Right lobe of liver (tissue), 6 donors: Measurements from ENCODE around the gene C19orf38. TPM values are rescaled to one million over a fixed set of nuclear protein-coding genes. Genes with fewer than 3 reads are reported as not detected.

ENCODE experiments used
- ATAC-seq, 4 donors: fragments of 200-7000 bp; cut with Tn5 transposase; one replicate each; pipeline ENCODE4 v1.9.1; 2020; ENCODE audit warnings: mild to moderate bottlenecking in 4 of 4, moderate library complexity in 4 of 4
- DNase-seq, 3 donors: peaks; one replicate each; pipeline ENCODE4 v3.0.0-alpha.2; 2020
- H3K27ac ChIP-seq, 3 donors: fragments of 200-600 bp; one replicate each; pipeline ENCODE4 v1.8.0; 2022
- H3K27me3 ChIP-seq, 2 donors: fragments of 200-600 bp; one replicate each; pipeline ENCODE4 v1.8.0; 2022
- H3K36me3 ChIP-seq, 4 donors: fragments of 200-600 bp; sonication (generic) in 1 of 4; one replicate each; pipeline versions ENCODE4 v1.5.1 to v1.8.0; 2017 to 2022; ENCODE audit warnings: control low read depth in 1 of 4
- H3K4me1 ChIP-seq, 4 donors: fragments of 200-600 bp; sonication (generic) in 1 of 4; one replicate each; pipeline versions ENCODE4 v1.5.1 to v1.8.0; 2017 to 2022; ENCODE audit warnings: control low read depth in 1 of 4
- H3K4me3 ChIP-seq, 3 donors: fragments of 200-600 bp; one replicate each; pipeline ENCODE4 v1.8.0; 2022
- H3K9me3 ChIP-seq, 4 donors: fragments of 200-600 bp; sonication (generic) in 1 of 4; one replicate each; pipeline versions ENCODE4 v1.5.1 to v1.8.0; 2017 to 2022; ENCODE audit warnings: control low read depth in 1 of 4
- CTCF ChIP-seq, 4 donors: fragments of 200-600 bp in 3 of 4; fragments of 450-650 bp in 1 of 4; IDR thresholded peaks; one replicate each; pipeline versions ENCODE4 v1.5.1 to v1.8.0; 2016 to 2022; ENCODE audit warnings: antibody characterized with exemption in 4 of 4, mild to moderate bottlenecking in 2 of 4
- POLR2A ChIP-seq: fragments of 450-650 bp; IDR thresholded peaks from one replicate; pipeline ENCODE4 v1.6.1; 2017; ENCODE audit warnings: antibody characterized with exemption, mild to moderate bottlenecking
- WGBS: methylation state at CpG from one replicate; pipeline ENCODE4 v1.1.6; 2018; ENCODE audit warnings: low coverage, low lambda C conversion rate; ENCODE audit not compliant: insufficient coverage; ENCODE audit errors: missing lambda C conversion rate; 5-methylcytosine and 5-hydroxymethylcytosine counted together
- intact Hi-C, 2 donors: fragments of 100-400 bp; cut with DNase I; formaldehyde crosslinking; loops; one replicate each; pipeline versions ENCODE4 v1.11.2 to v1.14.1; 2022
- total RNA-seq, 6 experiments: library from RNA; depleted of rRNA in 2 of 6; stranded (reverse); fragments of >200 nt in 2 of 6; fragmentation: NEBNext Ultra II Directional in 3 of 6; extraction: Animal tissue kit (Norgen Biotek cat#: 25700) in 3 of 6; gene quantifications; one replicate each; pipeline versions ENCODE4 v1.1.0 to v1.2.4, GENCODE V29; 2016 to 2023
- donor health status: DM: no; HTN: yes; CAD: no.
- donor health status: DM: no; HTN: no; CAD: no.
- donor health status: DM: no; HTN: no; CAD: no.
- donor health status: DM: no; HTN: yes; CAD: no.
- donor health status: DM: no; HTN: yes; CAD: no.

The C19orf38 gene
- total RNA-seq, 6 experiments from 2014 or later: 0.58 to 2.7 (median 1.4) TPM

- ATAC-seq (peak in 2 of 4 donors; percentile 25 to 28), DNase-seq (no peak)
- no peaks in the 10 kb centered on the region for H3K9me3 ChIP-seq
Observed at GRCh38 chr19:10805065-10805757, 43.0 kb upstream of the C19orf38 start.

GRCh38 chr19:10805758-10806247 is 42.4 kb upstream of the C19orf38 start:
- Histone ChIP-seq H3K4me1 (no peaks in the 10 kb centered on the region), H3K4me3 (no peak overlapping the region), H3K27me3 (no peaks in the 10 kb centered on the region), H3K9me3 (no peaks in the 10 kb centered on the region), H3K27ac (no peak overlapping the region), H3K36me3 (peaks cover 0 to 53% (median 14%) of the 10 kb centered on the region in 4 donors)
- intact Hi-C loops: no loop called here
- DNase-seq: no peak
- 93% methylated on average over 10 of the region's 11 CpGs for WGBS
- ATAC-seq: no peak
- no peak for TF ChIP-seq CTCF (IDR thresholded peaks at IDR 0.05)
- no peak for TF ChIP-seq POLR2A

More at GRCh38 chr19:10805065-10805757, 43.0 kb upstream of the C19orf38 start:
- no peak for TF ChIP-seq CTCF (IDR thresholded peaks at IDR 0.05)
- TF ChIP-seq POLR2A: no peak
- H3K4me1 ChIP-seq: no peaks in the 10 kb centered on the region
- H3K27me3 ChIP-seq: no peaks in the 10 kb centered on the region
- H3K36me3 ChIP-seq: peaks cover 0 to 59% (median 17%) of the 10 kb centered on the region in 4 donors
- intact Hi-C loops: no loop called here
- H3K4me3 ChIP-seq: no peak overlapping the region
- H3K27ac ChIP-seq: no peak overlapping the region
- WGBS: 70% methylated on average over 7 of the region's 11 CpGs

GRCh38 chr19:10808937-10809649 is 39.1 kb upstream of the C19orf38 start:
- no peaks in the 10 kb centered on the region for H3K27me3 ChIP-seq
- H3K9me3 ChIP-seq: no peaks in the 10 kb centered on the region
- intact Hi-C loops: no loop called here
- H3K36me3 ChIP-seq: peaks cover 0 to 43% (median 9%) of the 10 kb centered on the region in 4 donors
- DNase-seq (no peak), ATAC-seq (peak in 2 of 4 donors; percentile 5 to 8)
- no peak overlapping the region for H3K27ac ChIP-seq
- H3K4me1 ChIP-seq: no peaks in the 10 kb centered on the region
- no peak overlapping the region for H3K4me3 ChIP-seq
- no peak for TF ChIP-seq POLR2A
- TF ChIP-seq CTCF (IDR thresholded peaks at IDR 0.05): no peak
- 90% methylated on average over 5 of the region's 10 CpGs for WGBS

GRCh38 chr19:10809651-10810285 is 38.4 kb upstream of the C19orf38 start:
- no CpG with 5 or more reads among the region's 15 CpGs for WGBS
- Histone ChIP-seq H3K27ac (no peak overlapping the region), H3K4me3 (no peak overlapping the region), H3K9me3 (no peaks in the 10 kb centered on the region), H3K27me3 (no peaks in the 10 kb centered on the region), H3K36me3 (peaks cover 0 to 41% (median 5%) of the 10 kb centered on the region in 4 donors), H3K4me1 (no peaks in the 10 kb centered on the region)
- intact Hi-C loops: no loop called here
- TF ChIP-seq CTCF (IDR thresholded peaks at IDR 0.05) (no peak), POLR2A (no peak)
- ATAC-seq (peak; percentile 4 to 18 (median 10)), DNase-seq (no peak)
